Hepatocyte (in vitro differentiated cells): Measurements from ENCODE around the gene ARMC8. TPM values are rescaled to one million over a fixed set of nuclear protein-coding genes. Genes with fewer than 3 reads are reported as not detected.

Experiments
- DNase-seq: peaks from one replicate; pipeline ENCODE4 v3.0.0-alpha.2; 2016; ENCODE audit warnings: low spot score
- H2AFZ ChIP-seq: fragments of 200-600 bp; sonication (generic); 2 replicates; pipeline ENCODE4 v1.6.0; 2016; ENCODE audit warnings: antibody characterized with exemption, mild to moderate bottlenecking
- H3K27ac ChIP-seq: fragments of 200-600 bp; sonication (generic); 2 replicates; pipeline ENCODE4 v1.5.1; 2016; ENCODE audit warnings: mild to moderate bottlenecking
- H3K27me3 ChIP-seq: fragments of 200-600 bp; sonication (generic); 2 replicates; pipeline ENCODE4 v1.6.1; 2016
- H3K36me3 ChIP-seq: fragments of 200-600 bp; sonication (generic); replicated peaks from 2 replicates; pipeline ENCODE4 v1.5.1; 2016; ENCODE audit warnings: low read depth; ENCODE audit not compliant: insufficient read depth
- H3K4me1 ChIP-seq: fragments of 200-600 bp; sonication (generic); 2 replicates; pipeline ENCODE4 v1.5.1; 2016; ENCODE audit warnings: mild to moderate bottlenecking, moderate library complexity; ENCODE audit not compliant: insufficient read depth
- H3K4me2 ChIP-seq: fragments of 200-600 bp; sonication (generic); 2 replicates; pipeline ENCODE4 v1.6.0; 2016
- H3K4me3 ChIP-seq: fragments of 200-600 bp; sonication (generic); 2 replicates; pipeline ENCODE4 v1.5.1; 2016; ENCODE audit warnings: mild to moderate bottlenecking
- H3K79me2 ChIP-seq: fragments of 200-600 bp; sonication (generic); 2 replicates; pipeline ENCODE4 v1.6.0; 2017; ENCODE audit warnings: mild to moderate bottlenecking
- H3K9me2 ChIP-seq: fragments of 200-600 bp; sonication (generic); replicated peaks from 2 replicates; pipeline ENCODE4 v1.6.0; 2017; ENCODE audit warnings: mild to moderate bottlenecking; ENCODE audit not compliant: insufficient read depth
- H3K9me3 ChIP-seq: fragments of 200-600 bp; sonication (generic); 2 replicates; pipeline ENCODE4 v1.5.1; 2016; ENCODE audit warnings: low read depth, mild to moderate bottlenecking
- H4K20me1 ChIP-seq: fragments of 200-600 bp; sonication (generic); 2 replicates; pipeline ENCODE4 v1.6.0; 2016; ENCODE audit warnings: mild to moderate bottlenecking; ENCODE audit not compliant: insufficient read depth, poor library complexity, severe bottlenecking
- CTCF ChIP-seq: fragments of 200-600 bp; sonication (generic); IDR thresholded peaks from 2 replicates; pipeline ENCODE4 v1.5.1; 2016; ENCODE audit warnings: antibody characterized with exemption, mild to moderate bottlenecking; ENCODE audit not compliant: poor library complexity
- EZH2 ChIP-seq: fragments of 200-600 bp; sonication (generic); IDR thresholded peaks from 2 replicates; pipeline ENCODE4 v1.6.1; 2016; ENCODE audit warnings: antibody characterized with exemption, mild to moderate bottlenecking, borderline replicate concordance
- EZH2phosphoT487 ChIP-seq: fragments of 200-600 bp; sonication (generic); IDR thresholded peaks from one replicate; pipeline ENCODE4 v1.6.1; 2018; ENCODE audit warnings: antibody characterized with exemption, mild to moderate bottlenecking, low read depth, moderate library complexity; ENCODE audit not compliant: unreplicated experiment, severe bottlenecking
- WGBS: methylation state at CpG from one replicate; pipeline ENCODE4 v1.1.6; 2016; ENCODE audit warnings: low lambda C conversion rate; ENCODE audit errors: missing lambda C conversion rate; 5-methylcytosine and 5-hydroxymethylcytosine counted together
- polyA plus RNA-seq: library from polyadenylated mRNA; unstranded; fragments of >200 nt; fragmentation: Nextera tagmentation; extraction: Ambion mirVana; gene quantifications from 2 replicates; pipeline ENCODE4 v1.2.1, GENCODE V29; 2016
- total RNA-seq: library from RNA; depleted of rRNA; stranded (reverse); fragments of >200 nt; gene quantifications from 2 replicates; pipeline ENCODE4 v1.2.3, GENCODE V29; 2014

ARMC8 gene
- total and polyA plus RNA-seq, 2 experiments from 2014 or later, result 46.4 to 52.4 TPM

DNA sequence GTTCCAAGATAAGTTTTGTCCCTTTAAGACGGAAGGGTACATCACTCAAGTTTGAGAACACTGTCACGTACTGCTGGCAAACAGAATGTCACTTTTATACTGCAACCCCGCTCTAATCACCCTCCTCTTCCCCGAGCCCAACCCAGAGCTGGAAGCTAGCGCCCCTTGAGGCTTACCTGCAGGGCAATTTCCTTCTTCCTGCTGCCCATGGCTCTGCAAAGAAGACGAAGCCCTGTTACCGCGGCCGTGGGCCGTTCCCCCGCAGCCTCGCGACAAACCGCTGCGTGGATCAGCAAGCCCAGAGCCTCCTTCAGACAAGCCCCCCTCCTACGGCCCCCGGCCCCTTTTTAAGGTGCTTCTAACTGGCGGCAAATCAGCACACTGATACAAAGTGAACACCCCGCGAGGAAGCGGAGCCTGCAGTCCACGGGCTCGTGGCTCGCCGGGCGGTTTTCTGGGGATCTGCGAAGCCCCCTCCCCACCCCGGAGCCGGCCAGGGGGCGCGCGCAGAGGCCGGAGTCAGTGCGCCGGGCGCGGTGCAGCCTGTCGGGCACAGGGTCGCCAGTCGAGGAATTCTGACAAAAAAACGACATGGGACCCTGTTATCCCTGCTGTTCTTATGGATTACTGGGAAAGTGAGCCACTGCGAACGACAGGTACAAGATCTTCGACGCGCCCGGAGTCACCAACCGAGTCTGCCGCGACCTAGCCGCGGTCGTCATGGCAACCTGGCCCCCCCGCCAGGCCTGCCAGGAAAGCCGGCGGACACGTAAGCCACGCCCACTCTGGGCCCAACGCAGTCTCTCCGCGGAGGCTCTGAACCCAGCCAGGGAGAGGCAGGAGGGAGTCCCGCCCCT is 142.3 kb downstream of the ARMC8 start, which contains the start of gene NME9:
Gene NME9 (minus strand): TSS at position 725 of the 857 bp plus-strand sequence. CDS start 516 bp downstream, at position 209.
- Histone ChIP-seq H3K4me1 (peaks cover 6% of the 10 kb centered on the region), H4K20me1 (no peaks in the 10 kb centered on the region), H3K4me3 (peak within 1 kb of the TSS; percentile 59), H3K4me2 (peak within 1 kb of the TSS; percentile 97), H3K27me3 (no peaks in the 10 kb centered on the region), H3K36me3 (no peaks in the 10 kb centered on the region), H3K79me2 (no peaks in the 10 kb centered on the region), H3K27ac (no peak within 1 kb of the TSS), H3K9me2 (no peaks in the 10 kb centered on the region), H2AFZ (peak within 1 kb of the TSS; percentile 89), H3K9me3 (no peaks in the 10 kb centered on the region)
- TF ChIP-seq CTCF (peak; percentile 57), EZH2 (no peak)
- under 1% methylated on average over 58 of the region's 62 CpGs for WGBS
- DNase-seq, result peak; percentile 95

DNA sequence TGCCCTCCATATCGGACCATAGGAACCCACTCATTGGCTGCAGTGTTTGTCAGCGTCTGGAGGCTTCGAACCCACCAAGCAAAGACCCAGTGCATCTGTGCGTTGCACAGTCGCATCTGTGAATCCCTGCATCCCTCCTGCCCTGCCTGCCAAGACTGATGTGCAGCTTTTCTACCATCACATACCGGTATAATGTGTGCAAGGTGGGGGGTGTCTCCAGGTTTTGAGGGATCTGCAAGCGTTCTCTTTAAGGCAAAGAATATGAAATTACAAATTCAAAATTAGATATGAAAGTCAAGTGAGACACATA is 142.8 kb downstream of the ARMC8 start:
- Histone ChIP-seq H3K27me3 (no peaks in the 10 kb centered on the region), H3K9me3 (no peaks in the 10 kb centered on the region), H3K4me3 (peak overlapping the region; percentile 59), H3K9me2 (no peaks in the 10 kb centered on the region), H4K20me1 (no peaks in the 10 kb centered on the region), H3K4me1 (peaks cover 10% of the 10 kb centered on the region), H3K4me2 (peak overlapping the region; percentile 97), H3K79me2 (no peaks in the 10 kb centered on the region), H2AFZ (no peak overlapping the region), H3K27ac (no peak overlapping the region), H3K36me3 (no peaks in the 10 kb centered on the region)
- no peak for DNase-seq
- no peak for TF ChIP-seq EZH2phosphoT487
- TF ChIP-seq CTCF, result no peak
- no peak for TF ChIP-seq EZH2
- WGBS, result 13% methylated on average over 7 of the region's 7 CpGs

DNA sequence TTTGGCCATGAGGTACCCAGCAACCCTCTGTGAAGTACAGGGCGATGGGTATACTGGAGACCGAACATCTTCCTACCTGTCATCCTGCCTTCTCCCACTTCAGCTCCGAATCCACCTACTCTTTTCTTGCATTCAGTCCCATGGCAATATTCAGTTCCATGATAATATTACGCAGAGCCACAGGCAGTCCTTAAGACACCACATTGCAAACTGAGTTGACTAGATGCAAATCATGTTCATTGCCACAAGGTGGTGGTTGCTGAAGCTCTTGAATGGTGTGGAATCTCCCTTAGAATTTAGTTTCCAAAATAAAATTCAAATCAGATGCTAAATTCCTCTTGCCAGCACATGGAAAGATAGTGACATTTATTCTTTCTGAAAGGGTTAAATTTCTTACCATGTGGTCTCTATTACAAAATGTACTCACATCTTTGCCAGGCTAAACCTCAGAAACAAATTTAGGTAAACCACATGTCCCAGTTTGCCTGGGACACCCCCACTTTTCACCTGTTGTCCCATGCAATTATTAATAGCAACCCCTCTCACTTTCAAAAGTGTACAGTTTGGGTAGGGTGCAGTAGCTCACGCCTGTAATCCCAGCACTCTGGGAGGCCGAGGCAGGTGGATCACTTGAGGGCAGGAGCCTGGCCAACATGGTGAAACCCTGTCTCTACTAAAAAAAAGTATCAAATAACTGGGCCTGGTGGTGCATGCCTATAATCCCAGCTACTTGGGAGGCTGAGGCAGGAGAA is 144.2 kb downstream of the ARMC8 start:
- DNase-seq, result no peak
- no peak overlapping the region for H3K27ac ChIP-seq
- H3K27me3 ChIP-seq, result no peaks in the 10 kb centered on the region
- H4K20me1 ChIP-seq, result no peaks in the 10 kb centered on the region
- peaks cover 16% of the 10 kb centered on the region for H3K4me1 ChIP-seq
- H3K79me2 ChIP-seq, result no peaks in the 10 kb centered on the region
- H2AFZ ChIP-seq, result no peak overlapping the region
- H3K4me3 ChIP-seq, result no peak overlapping the region
- H3K36me3 ChIP-seq, result no peaks in the 10 kb centered on the region
- no peak overlapping the region for H3K4me2 ChIP-seq
- TF ChIP-seq CTCF (peak; percentile 10), EZH2phosphoT487 (no peak)
- no peaks in the 10 kb centered on the region for H3K9me3 ChIP-seq
- WGBS, result 92% methylated on average over 6 of the region's 6 CpGs
- no peaks in the 10 kb centered on the region for H3K9me2 ChIP-seq
